Fibroblast of villous mesenchyme (primary cell): ENCODE measurements around the gene AOC2. TPM values are rescaled to one million over a fixed set of nuclear protein-coding genes. Genes with fewer than 3 reads are reported as not detected.
"Not testable (repeated sequence)": the region's sequence is repeated elsewhere in the genome, so short reads cannot be mapped to it uniquely, and the experiment has no call there.

Experiments
- DNase-seq: peaks from one replicate; pipeline ENCODE4 v3.0.0-alpha.2; 2010; ENCODE audit warnings: low read depth
- H3K4me3 ChIP-seq: 2 replicates; pipeline ENCODE4 v1.5.1; 2011; ENCODE audit warnings: low read depth, mild to moderate bottlenecking, low read length
- CTCF ChIP-seq: IDR thresholded peaks from 2 replicates; pipeline ENCODE4 v1.5.1; 2012; ENCODE audit warnings: low read depth, mild to moderate bottlenecking, low read length; ENCODE audit not compliant: insufficient read depth
- small RNA-seq: library from RNA; depleted of rRNA; stranded (forward); fragments of <200 nt; gene quantifications from one replicate; pipeline ENCODE3, GENCODE V24; 2012
- total RNA-seq: library from RNA; depleted of rRNA; stranded (reverse); fragments of >200 nt; gene quantifications from 2 replicates; pipeline ENCODE4 v1.2.3, GENCODE V29; 2012

The AOC2 gene
- total RNA-seq, 1 donor = 0.43 TPM

- DNase-seq = no peak
- H3K4me3 ChIP-seq = no peak overlapping the region
- TF ChIP-seq CTCF = no peak
Observed at GRCh38 chr17:42889809-42890208, 45.4 kb downstream of the AOC2 start.

GRCh38 chr17:42891539-42892152, 47.3 kb downstream of the AOC2 start:
- no peak for TF ChIP-seq CTCF
- H3K4me3 ChIP-seq = no peak overlapping the region
- no peak for DNase-seq

- no peak for DNase-seq
- H3K4me3 ChIP-seq = no peak overlapping the region
- no peak for TF ChIP-seq CTCF
Observed at GRCh38 chr17:42893359-42893758, 49.0 kb downstream of the AOC2 start.

GRCh38 chr17:42894283-42895184, 50.2 kb downstream of the AOC2 start:
- no peak for DNase-seq
- no peak overlapping the region for H3K4me3 ChIP-seq
- TF ChIP-seq CTCF = no peak

GRCh38 chr17:42895185-42895555, 50.8 kb downstream of the AOC2 start:
- peak; percentile 48 for DNase-seq
- TF ChIP-seq CTCF = no peak
- no peak overlapping the region for H3K4me3 ChIP-seq

- DNase-seq = no peak
Observed at GRCh38 chr17:42898147-42898811, 53.9 kb downstream of the AOC2 start.

GRCh38 chr17:42899981-42900380, 55.6 kb downstream of the AOC2 start:
- DNase-seq, H3K4me3 ChIP-seq: not testable (repeated sequence)

More at GRCh38 chr17:42898147-42898811, 53.9 kb downstream of the AOC2 start:
- H3K4me3 ChIP-seq = no peak overlapping the region
- TF ChIP-seq CTCF = no peak

Small RNAs within 50 kb of the gene (small RNA-seq; reads per million reads assigned to genes)
- not detected for gene MIR6781
- gene RNU6-287P = not detected

Other genes with a start within 250 kb of the AOC2 start
- 59.9 and 80.3 TPM in 2 replicates for gene RETREG3, start 235.2 kb upstream of the AOC2 start, total RNA-seq
- 36.1 and 52.2 TPM in 2 replicates for gene TUBG1, start 234.9 kb upstream of the AOC2 start, total RNA-seq
- gene TUBG2, start 185.3 kb upstream of the AOC2 start, total RNA-seq = 11.7 and 13.2 TPM in 2 replicates
- 13.8 and 15.1 TPM in 2 replicates for gene PLEKHH3, start 167.6 kb upstream of the AOC2 start, total RNA-seq
- 4.5 and 6.5 TPM in 2 replicates for gene CCR10, start 162.7 kb upstream of the AOC2 start, total RNA-seq
- 45.4 and 60.5 TPM in 2 replicates for gene CNTNAP1, start 162.0 kb upstream of the AOC2 start, total RNA-seq
- 16.8 and 22.0 TPM in 2 replicates for gene EZH1, start 99.5 kb upstream of the AOC2 start, total RNA-seq
- not detected in 2 replicates for gene RAMP2, start 83.4 kb upstream of the AOC2 start, total RNA-seq
- gene VPS25, start 71.1 kb upstream of the AOC2 start, total RNA-seq = 52.2 and 53.1 TPM in 2 replicates
- 1.3 and 3.9 TPM in 2 replicates for gene WNK4, start 64.0 kb upstream of the AOC2 start, total RNA-seq
- 52.2 and 66.4 TPM in 2 replicates for gene COA3, start 45.9 kb upstream of the AOC2 start, total RNA-seq
- 0.32 TPM in 1 of 2 replicates, not detected in the other for gene CNTD1, start 45.7 kb upstream of the AOC2 start, total RNA-seq
- gene BECN1, start 20.3 kb upstream of the AOC2 start, total RNA-seq = 70.2 and 90.2 TPM in 2 replicates
- 102 and 130 TPM in 2 replicates for gene PSME3, start 11.2 kb upstream of the AOC2 start, total RNA-seq
- under 0.01 and 0.32 TPM in 2 replicates for gene AOC3, start 6.6 kb downstream of the AOC2 start, total RNA-seq
- not detected in 2 replicates for gene G6PC1, start 56.2 kb downstream of the AOC2 start, total RNA-seq
- gene AARSD1, start 119.9 kb downstream of the AOC2 start, total RNA-seq = 16.0 and 16.8 TPM in 2 replicates
- gene PTGES3L, start 135.5 kb downstream of the AOC2 start, total RNA-seq = 1.3 TPM in 2 replicates
- 9.3 and 11.2 TPM in 2 replicates for gene RUNDC1, start 136.0 kb downstream of the AOC2 start, total RNA-seq
- 1,005 and 1,254 TPM in 2 replicates for gene RPL27, start 153.8 kb downstream of the AOC2 start, total RNA-seq
- gene IFI35, start 162.2 kb downstream of the AOC2 start, total RNA-seq = 31.5 and 34.5 TPM in 2 replicates
- 207 and 320 TPM in 2 replicates for gene VAT1, start 177.8 kb downstream of the AOC2 start, total RNA-seq
- gene RND2, start 180.7 kb downstream of the AOC2 start, total RNA-seq = 0.97 and 1.3 TPM in 2 replicates